ENCODE results near the gene TNP2. TPM values are rescaled to one million over a fixed set of nuclear protein-coding genes. Genes with fewer than 3 reads are reported as not detected.
"Not testable (repeated sequence)": the region's sequence is repeated elsewhere in the genome, so short reads cannot be mapped to it uniquely, and the experiment has no call there.

The TNP2 gene
- total RNA-seq, 1 donor from 2014 or later: not detected

DNA sequence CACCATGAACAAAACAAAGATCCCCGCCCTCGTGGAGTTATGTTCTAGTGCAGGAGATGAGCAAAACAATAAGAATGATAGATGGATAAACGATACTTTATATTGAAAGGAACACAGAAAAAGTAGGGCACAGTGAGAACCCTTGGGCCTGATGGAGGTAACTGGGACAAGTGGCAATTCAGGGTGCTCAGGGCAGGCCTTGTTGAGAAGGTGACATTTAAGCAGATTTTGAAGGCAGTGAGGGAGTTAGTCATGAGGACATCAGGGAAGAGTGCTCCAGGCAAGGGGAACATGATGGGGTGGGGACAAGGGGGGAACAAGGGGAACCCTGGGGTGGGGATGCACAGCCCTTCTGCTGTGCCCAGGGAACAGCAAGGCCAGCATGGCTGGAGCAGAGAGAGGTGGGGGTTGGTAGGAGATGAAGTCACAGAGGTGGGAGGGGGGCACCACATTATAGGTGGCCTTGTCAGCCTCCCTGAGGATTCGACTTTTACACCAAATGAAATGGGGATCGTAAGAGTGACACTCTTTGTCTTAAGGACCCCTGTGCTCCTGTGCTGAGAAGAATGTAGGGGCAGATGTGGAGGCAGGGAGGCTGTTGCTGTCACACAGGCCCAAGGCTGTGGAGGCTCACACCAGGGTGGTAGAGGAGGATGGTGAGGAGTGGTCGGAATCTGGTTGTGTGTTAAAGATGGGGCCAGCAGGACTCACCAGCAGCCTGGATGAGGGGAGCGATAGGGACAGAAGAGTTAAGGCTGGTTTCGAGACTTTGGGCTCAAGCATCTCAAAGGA lies 21.2 kb upstream of the TNP2 start:
- Mint-ChIP-seq H3K27ac (ENCODE audit: unreplicated experiment) (no peak overlapping the region), H3K36me3 (ENCODE audit: low read depth, unreplicated experiment) (no peaks in the 10 kb centered on the region), H3K4me3 (ENCODE audit: unreplicated experiment) (no peak overlapping the region), H3K27me3 (ENCODE audit: unreplicated experiment) (peaks cover 5% of the 10 kb centered on the region), H3K9me3 (ENCODE audit: unreplicated experiment) (no peaks in the 10 kb centered on the region), H3K4me1 (ENCODE audit: unreplicated experiment) (no peaks in the 10 kb centered on the region)
- DNase-seq (ENCODE audit: low spot score): no peak
- TF ChIP-seq, protein P1, sequence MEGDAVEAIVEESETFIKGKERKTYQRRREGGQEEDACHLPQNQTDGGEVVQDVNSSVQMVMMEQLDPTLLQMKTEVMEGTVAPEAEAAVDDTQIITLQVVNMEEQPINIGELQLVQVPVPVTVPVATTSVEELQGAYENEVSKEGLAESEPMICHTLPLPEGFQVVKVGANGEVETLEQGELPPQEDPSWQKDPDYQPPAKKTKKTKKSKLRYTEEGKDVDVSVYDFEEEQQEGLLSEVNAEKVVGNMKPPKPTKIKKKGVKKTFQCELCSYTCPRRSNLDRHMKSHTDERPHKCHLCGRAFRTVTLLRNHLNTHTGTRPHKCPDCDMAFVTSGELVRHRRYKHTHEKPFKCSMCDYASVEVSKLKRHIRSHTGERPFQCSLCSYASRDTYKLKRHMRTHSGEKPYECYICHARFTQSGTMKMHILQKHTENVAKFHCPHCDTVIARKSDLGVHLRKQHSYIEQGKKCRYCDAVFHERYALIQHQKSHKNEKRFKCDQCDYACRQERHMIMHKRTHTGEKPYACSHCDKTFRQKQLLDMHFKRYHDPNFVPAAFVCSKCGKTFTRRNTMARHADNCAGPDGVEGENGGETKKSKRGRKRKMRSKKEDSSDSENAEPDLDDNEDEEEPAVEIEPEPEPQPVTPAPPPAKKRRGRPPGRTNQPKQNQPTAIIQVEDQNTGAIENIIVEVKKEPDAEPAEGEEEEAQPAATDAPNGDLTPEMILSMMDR (IDR thresholded peaks at IDR 0.05; ENCODE audit: unreplicated experiment): no peak

DNA sequence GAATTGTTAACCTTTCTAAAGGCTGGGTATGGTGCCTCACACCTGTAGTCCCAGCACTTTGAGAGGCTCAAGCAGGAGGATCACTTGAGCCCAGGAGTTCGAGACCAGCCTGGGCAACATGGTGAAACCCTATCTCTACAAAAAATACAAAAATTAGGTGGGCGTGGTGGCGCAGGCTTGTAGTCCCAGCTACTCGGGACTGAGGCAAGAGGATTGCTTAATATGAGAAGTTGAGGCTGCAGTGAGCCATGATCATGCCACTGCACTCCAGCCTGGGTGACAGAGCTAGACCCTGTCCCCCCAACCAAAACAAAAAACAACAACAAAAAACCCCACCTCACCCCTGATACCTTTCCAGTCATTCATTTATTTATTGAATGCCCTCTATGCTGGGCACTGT lies 20.6 kb upstream of the TNP2 start:
- DNase-seq (ENCODE audit: low spot score): not testable (repeated sequence)

DNA sequence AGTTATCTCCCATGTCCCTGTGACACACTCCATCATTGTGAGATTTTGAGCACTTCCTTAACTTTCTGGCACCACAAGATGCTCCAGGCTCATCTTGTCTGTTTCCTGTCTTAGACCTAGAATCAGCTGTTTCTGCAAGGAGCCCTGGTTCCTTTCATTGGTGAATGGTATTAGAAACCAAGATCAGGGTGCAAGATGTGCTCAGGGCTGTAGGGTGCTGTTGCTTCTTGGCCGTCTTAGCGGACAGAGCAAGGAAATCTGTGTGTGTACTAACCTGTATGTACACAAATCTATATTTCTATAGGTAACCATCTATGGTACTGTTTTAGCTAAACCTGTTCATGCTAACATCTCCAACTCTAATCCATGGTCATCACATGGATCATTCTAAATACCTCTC lies 20.1 kb upstream of the TNP2 start:
- H3K27ac Mint-ChIP-seq (ENCODE audit: unreplicated experiment): no peak overlapping the region
- DNase-seq (ENCODE audit: low spot score): no peak
- H3K9me3 Mint-ChIP-seq (ENCODE audit: unreplicated experiment): no peaks in the 10 kb centered on the region
- no peaks in the 10 kb centered on the region for H3K36me3 Mint-ChIP-seq (ENCODE audit: low read depth, unreplicated experiment)
- H3K4me3 Mint-ChIP-seq (ENCODE audit: unreplicated experiment): no peak overlapping the region
- peaks cover 5% of the 10 kb centered on the region for H3K27me3 Mint-ChIP-seq (ENCODE audit: unreplicated experiment)
- TF ChIP-seq, protein P1 (IDR thresholded peaks at IDR 0.05; ENCODE audit: unreplicated experiment): no peak
- H3K4me1 Mint-ChIP-seq (ENCODE audit: unreplicated experiment): no peaks in the 10 kb centered on the region

More for the DNA sequence above, 20.6 kb upstream of the TNP2 start:
- H3K9me3 Mint-ChIP-seq (ENCODE audit: unreplicated experiment); H3K4me1 Mint-ChIP-seq (ENCODE audit: unreplicated experiment); H3K36me3 Mint-ChIP-seq (ENCODE audit: low read depth, unreplicated experiment); H3K4me3 Mint-ChIP-seq (ENCODE audit: unreplicated experiment); H3K27me3 Mint-ChIP-seq (ENCODE audit: unreplicated experiment); H3K27ac Mint-ChIP-seq (ENCODE audit: unreplicated experiment): not testable (repeated sequence)

DNA sequence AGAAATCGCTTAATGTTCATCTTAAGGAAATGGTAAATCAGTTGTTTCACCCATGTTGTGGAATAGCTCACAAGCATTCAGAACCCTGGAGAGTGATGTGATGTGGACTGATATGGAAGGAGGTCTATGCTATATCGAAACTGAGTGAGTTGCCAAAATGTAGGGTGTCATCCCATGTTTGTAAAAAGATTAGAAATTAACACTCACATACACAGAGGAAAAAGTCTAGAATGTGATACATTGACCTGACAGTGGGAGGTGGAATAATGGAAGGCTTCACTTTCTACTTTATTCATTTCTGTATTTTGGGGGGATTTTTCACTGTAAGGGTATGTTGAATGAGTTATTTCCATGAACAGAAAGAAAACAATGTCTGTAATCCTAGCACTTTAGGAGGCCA lies 16.7 kb upstream of the TNP2 start:
- no peaks in the 10 kb centered on the region for H3K9me3 Mint-ChIP-seq (ENCODE audit: unreplicated experiment)
- H3K27me3 Mint-ChIP-seq (ENCODE audit: unreplicated experiment): no peaks in the 10 kb centered on the region
- H3K36me3 Mint-ChIP-seq (ENCODE audit: low read depth, unreplicated experiment): no peaks in the 10 kb centered on the region
- no peak for DNase-seq (ENCODE audit: low spot score)
- TF ChIP-seq, protein P1 (IDR thresholded peaks at IDR 0.05; ENCODE audit: unreplicated experiment): no peak
- H3K27ac Mint-ChIP-seq (ENCODE audit: unreplicated experiment): no peak overlapping the region
- H3K4me1 Mint-ChIP-seq (ENCODE audit: unreplicated experiment): no peaks in the 10 kb centered on the region
- no peak overlapping the region for H3K4me3 Mint-ChIP-seq (ENCODE audit: unreplicated experiment)

DNA sequence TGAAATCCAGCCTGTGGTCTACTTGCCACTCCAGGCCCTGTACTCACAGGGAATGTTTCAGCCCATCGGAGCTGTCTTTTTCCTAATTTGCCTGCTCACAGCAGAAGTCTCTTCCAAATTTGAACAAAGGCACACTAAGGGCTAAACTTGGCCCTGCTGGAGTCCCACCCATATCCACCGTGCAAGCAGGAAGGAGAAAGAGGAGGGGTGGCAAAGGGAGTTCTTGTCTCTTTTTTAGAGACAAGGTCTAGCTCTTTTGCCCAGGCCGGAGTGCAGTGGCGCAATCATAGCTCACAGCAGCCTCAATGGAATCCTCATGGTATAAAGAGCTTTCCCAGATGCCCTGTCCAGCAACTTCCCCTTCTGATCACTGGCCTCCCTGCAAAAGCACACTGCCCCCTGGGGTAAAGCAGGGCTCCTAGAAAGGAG lies 14.7 kb upstream of the TNP2 start:
- DNase-seq (ENCODE audit: low spot score): no peak
- Mint-ChIP-seq H3K9me3 (ENCODE audit: unreplicated experiment) (no peaks in the 10 kb centered on the region), H3K4me1 (ENCODE audit: unreplicated experiment) (no peaks in the 10 kb centered on the region), H3K4me3 (ENCODE audit: unreplicated experiment) (no peak overlapping the region), H3K27me3 (ENCODE audit: unreplicated experiment) (no peaks in the 10 kb centered on the region), H3K27ac (ENCODE audit: unreplicated experiment) (no peak overlapping the region), H3K36me3 (ENCODE audit: low read depth, unreplicated experiment) (no peaks in the 10 kb centered on the region)
- TF ChIP-seq, protein P1 (IDR thresholded peaks at IDR 0.05; ENCODE audit: unreplicated experiment): no peak
